ENCODE data around the gene SSMEM1. TPM values are rescaled to one million over a fixed set of nuclear protein-coding genes. Genes with fewer than 3 reads are reported as not detected.

The SSMEM1 gene, protein sequence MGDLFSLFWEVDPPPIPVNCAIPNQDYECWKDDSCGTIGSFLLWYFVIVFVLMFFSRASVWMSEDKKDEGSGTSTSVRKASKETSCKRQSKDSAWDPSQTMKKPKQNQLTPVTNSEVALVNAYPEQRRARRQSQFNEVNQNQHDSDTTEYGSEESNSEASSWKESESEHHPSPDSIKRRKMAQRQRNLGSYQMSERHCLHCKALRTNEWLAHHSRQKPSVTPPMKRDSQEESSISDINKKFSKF
- 0.19 TPM in 1 of 2 replicates, not detected in the other for total RNA-seq

DNA sequence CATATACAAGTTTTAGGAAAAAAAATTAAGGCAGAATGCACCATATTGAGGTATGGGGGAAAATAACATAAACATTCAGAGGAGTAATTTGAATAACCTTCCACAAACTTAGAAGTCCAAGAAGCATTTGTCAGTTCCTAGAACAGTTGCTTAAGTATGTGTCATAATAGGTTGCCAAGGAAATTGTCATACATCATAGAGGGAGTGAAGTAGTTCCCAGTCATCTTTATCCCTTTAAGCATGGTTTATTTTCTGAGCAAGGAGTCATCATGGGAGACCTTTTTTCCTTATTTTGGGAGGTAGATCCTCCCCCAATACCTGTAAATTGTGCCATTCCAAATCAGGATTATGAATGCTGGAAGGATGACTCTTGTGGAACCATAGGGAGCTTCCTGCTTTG is at the start of gene SSMEM1:
SSMEM1 (plus strand) TSS at position 219 of the 400 bp plus-strand sequence; CDS start at position 270, 51 bp downstream.

DNA sequence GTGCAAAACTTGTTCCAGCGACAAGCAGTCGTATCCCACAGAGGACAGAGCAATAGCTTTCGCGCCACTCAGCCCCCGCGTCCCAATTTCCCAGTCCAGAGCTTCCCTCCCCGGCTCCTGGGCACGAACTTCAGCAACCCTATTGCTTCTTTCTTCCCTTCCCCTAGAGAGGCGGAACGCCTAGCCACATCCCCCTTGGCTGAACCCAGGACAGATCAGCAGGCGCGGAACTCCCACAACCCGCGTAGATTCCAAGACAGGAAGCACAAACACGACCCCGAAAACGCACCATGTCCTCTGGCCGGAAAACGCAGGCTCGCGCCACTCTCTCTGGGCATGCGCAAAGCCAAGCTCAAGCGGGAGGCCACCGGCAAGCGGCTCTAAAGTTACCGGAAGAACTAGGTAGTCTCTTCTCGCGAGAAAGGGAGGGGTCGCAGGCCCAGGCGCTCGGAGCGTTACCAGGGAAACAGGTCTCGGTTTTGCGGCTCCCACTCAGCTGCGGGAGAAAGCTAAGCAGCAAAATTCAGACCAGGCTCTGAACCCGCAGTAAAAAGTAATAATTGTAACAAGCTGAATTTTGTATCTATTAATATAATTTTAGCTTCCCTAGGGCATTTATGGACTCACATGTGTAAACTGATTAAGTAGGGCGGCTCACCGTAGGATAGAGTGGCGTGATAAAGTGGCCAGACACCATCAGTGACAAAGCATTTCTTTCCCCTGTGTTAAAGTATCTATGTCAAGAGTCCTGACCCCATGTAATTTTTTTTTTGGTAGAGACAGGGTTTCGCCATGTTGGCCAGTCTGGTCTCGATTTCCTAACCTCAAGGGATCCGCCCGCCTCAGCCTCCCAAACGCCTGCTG is 2.3 kb upstream of the SSMEM1 start, which contains the start of gene TMEM209:
TMEM209 (minus strand) TSS at position 323 of the 864 bp plus-strand sequence; CDS start at position 292, 31 bp downstream.

Other genes with a start within 250 kb of the SSMEM1 start
- 15.3 and 15.5 TPM in 2 replicates for gene ZC3HC1, start 156.5 kb upstream of the SSMEM1 start, total RNA-seq
- gene KLHDC10, start 137.3 kb upstream of the SSMEM1 start, total RNA-seq, result 27.3 and 27.4 TPM in 2 replicates
- 6.8 and 11.9 TPM in 2 replicates for gene TMEM209, start 2.5 kb upstream of the SSMEM1 start, total RNA-seq
- not detected in 2 replicates for gene CPA2, start 59.0 kb downstream of the SSMEM1 start, total RNA-seq
- gene CPA4, start 85.3 kb downstream of the SSMEM1 start, total RNA-seq, result 24.3 and 61.4 TPM in 2 replicates
- not detected in 2 replicates for gene CPA5, start 137.0 kb downstream of the SSMEM1 start, total RNA-seq
- gene CPA1, start 172.6 kb downstream of the SSMEM1 start, total RNA-seq, result not detected in 2 replicates
- gene CEP41, start 233.2 kb downstream of the SSMEM1 start, total RNA-seq, result 12.1 and 22.4 TPM in 2 replicates

Data from regular cardiac myocyte (primary cell).